GM18526 (cell line): ENCODE results near the gene POLD3.

Experiments used
- POLR2A ChIP-seq: IDR thresholded peaks from 3 replicates; pipeline ENCODE4 v1.6.1; 2011; ENCODE audit not compliant: insufficient read length; ENCODE audit errors: extremely low read depth

POLD3 gene

GRCh38 chr11:74647404-74647803 lies 55.0 kb downstream of the POLD3 start:
- TF ChIP-seq POLR2A = no peak

DNA sequence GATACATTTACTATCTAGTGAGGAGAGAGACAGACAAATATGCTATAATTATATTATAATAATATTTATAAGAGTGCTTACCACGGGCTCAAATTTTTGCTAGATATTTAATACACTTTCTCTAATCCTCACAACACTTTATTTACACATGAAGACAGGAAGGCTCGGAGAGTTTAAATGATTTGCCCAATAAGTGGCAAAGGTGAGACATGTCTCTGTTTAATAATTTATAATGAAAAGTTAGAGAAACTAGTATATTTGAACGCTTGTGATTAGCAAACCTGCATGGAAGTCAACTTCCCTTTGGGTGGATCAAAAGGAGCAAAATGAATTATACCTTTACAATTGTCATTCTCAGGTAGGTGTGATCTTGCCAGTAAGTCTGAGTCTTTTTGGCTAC lies 55.4 kb downstream of the POLD3 start:
- no peak for TF ChIP-seq POLR2A

GRCh38 chr11:74648894-74649293 lies 56.5 kb downstream of the POLD3 start:
- no peak for TF ChIP-seq POLR2A

- no peak for TF ChIP-seq POLR2A
Measured at GRCh38 chr11:74650498-74650897, 58.1 kb downstream of the POLD3 start.

- TF ChIP-seq POLR2A = no peak
Measured at GRCh38 chr11:74654976-74655375, 62.6 kb downstream of the POLD3 start.

- TF ChIP-seq POLR2A = no peak
Measured at GRCh38 chr11:74662487-74663103, 70.2 kb downstream of the POLD3 start.

DNA sequence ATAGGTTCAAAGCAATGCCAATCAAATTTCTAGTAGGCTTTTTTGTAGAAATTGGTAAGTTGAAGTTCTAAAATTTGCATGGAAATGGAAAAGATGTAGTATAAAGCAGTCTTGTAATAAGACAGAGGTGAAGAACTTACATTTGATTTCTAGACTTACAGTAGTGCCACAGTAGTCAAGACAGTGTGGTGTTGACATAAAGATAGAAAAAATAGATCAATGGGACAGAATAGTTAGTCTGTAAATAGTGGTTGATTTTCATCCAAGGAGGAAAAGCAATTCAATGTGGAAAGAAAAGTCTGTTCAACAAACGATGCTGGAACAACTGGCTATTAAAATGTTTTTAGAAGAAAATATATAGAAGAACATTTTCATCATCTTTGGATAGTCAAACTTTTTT lies 70.9 kb downstream of the POLD3 start:
- no peak for TF ChIP-seq POLR2A

DNA sequence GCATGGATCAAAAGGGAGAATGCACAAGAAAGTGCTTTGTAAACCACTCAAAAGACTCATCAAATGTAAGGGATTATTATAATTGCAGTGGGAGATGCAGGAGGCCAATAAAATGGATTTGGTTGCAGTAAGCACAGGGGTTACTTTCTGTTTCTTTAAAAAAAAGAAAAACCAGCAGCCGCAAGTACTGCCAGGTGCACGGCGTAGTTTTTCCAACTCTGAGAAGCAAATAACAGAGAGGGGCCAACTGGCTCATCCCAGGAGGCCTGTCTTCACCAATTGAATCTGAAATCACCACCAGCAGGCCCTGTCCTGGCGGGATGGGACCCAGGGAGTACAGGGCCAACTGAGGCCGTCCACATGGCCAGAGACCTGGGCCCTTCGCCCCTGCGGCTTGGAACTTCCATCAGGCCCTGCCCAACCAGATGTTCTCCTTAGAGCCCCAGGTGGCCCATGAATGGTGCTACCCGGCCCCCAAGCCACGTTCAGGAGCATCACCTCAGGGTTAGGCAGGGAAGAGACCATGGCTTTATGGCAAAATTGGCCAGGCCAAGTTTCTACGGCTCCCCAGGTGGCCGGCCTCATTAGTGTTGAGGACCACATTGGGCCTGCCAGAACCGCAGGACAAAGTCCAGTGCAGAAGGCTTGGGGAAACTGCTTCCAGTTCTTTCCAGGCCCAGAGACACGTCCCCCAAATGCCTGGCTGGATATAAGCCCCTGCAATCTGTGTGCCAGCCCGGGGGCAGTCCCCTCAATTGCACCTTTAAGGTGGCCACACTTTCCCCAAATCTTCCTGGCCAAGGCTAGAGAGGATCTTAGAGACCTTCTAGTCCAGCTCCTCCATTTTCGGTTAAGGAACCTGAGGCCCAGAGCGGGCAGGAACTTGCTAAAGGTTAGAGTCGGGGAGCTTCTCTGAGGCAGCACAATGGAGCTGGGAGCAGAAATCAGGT lies 77.1 kb downstream of the POLD3 start:
- no peak for TF ChIP-seq POLR2A

DNA sequence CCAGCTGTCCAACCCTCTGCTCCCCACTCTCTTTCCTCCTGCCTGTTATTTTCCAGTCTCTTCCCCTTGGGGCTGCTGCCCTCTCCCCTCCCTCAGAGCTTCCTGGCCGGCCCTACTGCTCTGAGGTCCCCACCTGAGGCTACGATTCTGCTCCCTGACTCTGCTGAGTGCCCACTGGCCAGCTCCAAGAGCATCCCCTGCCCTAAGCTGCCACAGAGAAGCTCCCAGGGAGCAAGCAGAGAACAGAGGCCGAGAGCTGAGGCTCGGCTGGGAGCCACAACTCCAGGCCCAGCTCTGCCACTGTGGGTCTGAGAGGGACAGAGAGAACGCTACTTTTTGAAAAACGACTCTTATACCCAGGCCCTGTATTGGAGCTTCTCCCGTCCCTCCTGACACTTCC lies 77.8 kb downstream of the POLD3 start:
- no peak for TF ChIP-seq POLR2A

DNA sequence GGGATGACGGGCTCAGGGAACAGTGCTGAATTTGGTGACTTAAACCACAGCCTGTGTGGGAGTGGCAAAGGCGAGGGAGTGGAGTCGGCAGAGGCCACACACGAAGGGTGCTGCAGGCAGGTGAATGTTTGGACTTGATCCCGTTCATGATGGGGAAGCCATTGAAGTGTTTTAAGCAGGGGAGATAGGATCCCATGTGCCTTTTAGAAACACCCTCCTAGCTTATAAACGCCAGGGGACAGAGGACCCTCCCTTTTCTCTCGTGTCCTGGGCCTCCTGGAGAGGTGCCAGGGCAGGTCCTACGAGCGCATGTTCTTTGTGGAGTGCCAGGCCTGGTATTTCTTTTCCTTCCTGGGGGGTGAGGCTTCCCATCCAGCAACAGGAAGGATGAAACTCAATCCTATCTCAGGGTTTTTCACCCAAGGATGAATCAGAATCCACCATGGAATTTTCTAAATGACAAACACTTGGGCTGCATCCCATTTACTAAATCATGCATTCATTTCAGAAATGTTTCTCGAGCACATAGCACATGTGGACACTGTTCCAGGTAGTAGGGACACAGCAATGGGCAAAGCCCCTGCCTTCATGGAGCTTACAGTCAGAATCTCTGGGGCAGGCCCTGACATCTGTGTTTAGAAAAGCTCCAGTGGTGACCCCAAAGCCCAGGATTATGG lies 79.3 kb downstream of the POLD3 start:
- no peak for TF ChIP-seq POLR2A

GRCh38 chr11:74672332-74672955 lies 80.1 kb downstream of the POLD3 start:
- no peak for TF ChIP-seq POLR2A

- TF ChIP-seq POLR2A = no peak
Measured at GRCh38 chr11:74672956-74673692, 80.7 kb downstream of the POLD3 start.

DNA sequence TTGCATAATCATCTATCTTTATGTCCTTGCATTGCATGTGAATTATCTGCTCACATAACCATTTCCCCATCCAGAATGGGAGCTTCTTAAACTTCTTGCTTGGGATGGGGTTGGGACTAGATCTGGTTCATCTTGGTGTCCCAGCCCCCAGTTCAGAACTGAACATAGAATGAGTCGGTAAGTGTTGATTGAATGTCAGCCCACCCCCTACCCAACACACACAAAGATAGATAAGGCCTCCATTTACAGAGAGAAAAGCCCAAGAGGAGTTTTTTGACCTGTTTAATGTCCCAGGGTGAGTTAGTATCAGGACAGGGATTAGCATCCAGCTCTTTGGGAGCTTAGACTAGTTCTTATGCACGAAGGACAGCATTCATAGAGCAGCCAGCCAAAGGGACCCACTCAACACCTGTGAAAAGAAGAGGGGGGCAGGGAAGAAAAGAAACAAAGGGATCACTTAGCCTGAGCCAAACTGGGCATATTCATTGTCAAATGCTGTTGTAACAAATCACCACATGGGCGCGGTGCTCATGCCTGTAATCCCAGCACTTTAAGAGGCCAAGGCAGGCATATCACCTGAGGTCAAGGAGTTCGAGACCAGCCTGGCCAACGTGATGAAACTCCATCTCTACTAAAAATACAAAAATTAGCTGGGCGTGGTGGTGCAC lies 81.4 kb downstream of the POLD3 start:
- no peak for TF ChIP-seq POLR2A

GRCh38 chr11:74675761-74676160 lies 83.4 kb downstream of the POLD3 start:
- no peak for TF ChIP-seq POLR2A
